Heart right ventricle (tissue), 16 donors: ENCODE measurements around the gene CBLIF. TPM values are rescaled to one million over a fixed set of nuclear protein-coding genes. Genes with fewer than 3 reads are reported as not detected.

Experiments used
- ATAC-seq, 8 donors: fragments of 200-7000 bp; cut with Tn5 transposase; one replicate each; pipeline ENCODE4 v1.9.1; 2020; ENCODE audit warnings: mild to moderate bottlenecking in 8 of 8, moderate library complexity in 8 of 8, moderate number of reproducible peaks in 1 of 8
- DNase-seq, 2 donors: peaks; one replicate each; pipeline ENCODE4 v3.0.0-alpha.2; 2020
- H3K27ac ChIP-seq, 10 donors: fragments of 200-600 bp; sonication (generic) in 2 of 10; one replicate each; pipeline versions ENCODE4 v1.5.0 to v1.8.0; 2020 to 2022; ENCODE audit warnings: mild to moderate bottlenecking in 3 of 10
- H3K27me3 ChIP-seq, 7 donors: fragments of 200-600 bp; one replicate each; pipeline ENCODE4 v1.8.0; 2021 to 2022; ENCODE audit warnings: mild to moderate bottlenecking in 2 of 7
- H3K36me3 ChIP-seq, 9 donors: fragments of 200-600 bp; sonication (generic) in 1 of 9; one replicate each; pipeline versions ENCODE4 v1.5.0 to v1.8.0; 2020 to 2022; ENCODE audit warnings: mild to moderate bottlenecking in 2 of 9
- H3K4me1 ChIP-seq, 9 donors: fragments of 200-600 bp; sonication (generic) in 1 of 9; one replicate each; pipeline versions ENCODE4 v1.5.0 to v1.8.0; 2020 to 2022; ENCODE audit warnings: mild to moderate bottlenecking in 4 of 9
- H3K4me3 ChIP-seq, 10 donors: fragments of 200-600 bp; sonication (generic) in 2 of 10; one replicate each; pipeline versions ENCODE4 v1.5.0 to v1.8.0; 2020 to 2022; ENCODE audit warnings: mild to moderate bottlenecking in 7 of 10, moderate library complexity in 2 of 10
- H3K9me3 ChIP-seq, 11 donors: fragments of 200-600 bp in 10 of 11; sonication (generic) in 2 of 11; one replicate each; pipeline versions ENCODE4 v1.5.0 to v1.8.0; 2013 to 2022; ENCODE audit warnings: mild to moderate bottlenecking in 2 of 11, control low read depth in 1 of 11, moderate library complexity in 1 of 11
- WGBS, 2 donors: extraction: QIAGEN DNeasy Blood & Tissue Kit; methylation state at CpG; one replicate each; pipeline ENCODE4 v1.1.7; 2013; ENCODE audit warnings: inconsistent platforms in 1 of 2; 5-methylcytosine and 5-hydroxymethylcytosine counted together
- intact Hi-C, 10 donors: fragments of 100-400 bp; cut with DNase I; formaldehyde crosslinking; loops; one replicate each; pipeline versions ENCODE4 v1.11.1 to v1.14.2; 2022
- polyA plus RNA-seq, 2 donors: library from polyadenylated mRNA; stranded (reverse); fragments of 200-250 nt; gene quantifications; one replicate each; pipeline ENCODE4 v1.2.3, GENCODE V29; 2013
- total RNA-seq, 10 donors: library from RNA; stranded (reverse); fragmentation: NEBNext Ultra II Directional in 3 of 10; extraction: Animal tissue kit (Norgen Biotek cat#: 25700) in 3 of 10; gene quantifications; one replicate each; pipeline versions ENCODE4 v1.2.1 to v1.2.4, GENCODE V29; 2021 to 2023
- TF ChIP-seq, protein P1 (sequence below), 9 donors: fragments of 200-600 bp; sonication (generic) in 2 of 9; IDR thresholded peaks; one replicate each; pipeline versions ENCODE4 v1.5.0 to v1.8.0; 2021 to 2022; ENCODE audit warnings: antibody characterized with exemption in 9 of 9, mild to moderate bottlenecking in 5 of 9, moderate library complexity in 1 of 9
- donor health status: Arrhythmogenic right ventricular cardiomyopathy.
- donor health status: ischemic (EF 13 %, LVEDD 7.1; RV severe dilation, severe dysfunction).
- donor health status: healthy with polysubstance abuse.
- donor health status: DM: no; HTN: yes; CAD: no.
- donor health status: DM: no; HTN: no; CAD: no.
- donor health status: ischemic (EF 25% LVEDD 6.9; RV normal size, moderate dysfunction).
- donor health status: ischemic (EF 25% LVEDD 5.7; RV mildly dilated, moderate dysfunction).
- donor health status: healthy.
- donor health status: DM: yes; HTN: yes; CAD: no.
- donor health status: Ischemic cardiomyopathy.
- donor health status: ischemic (EF 35%, LVEDD 5.7; RV mildly dilated, moderate dysfunction).
- donor health status: nonischemic (EF 11% LVEDD 7.7; RV severe dilation, severe dysfunction).
- donor health status: DM: yes; HTN: yes; CAD: no.
- donor health status: PGD.
- donor health status: ischemic (EF 29% LVEDD 5.4; RV normal size, mild dysfunction).
- donor health status: nonischemic (EF 23%, LVEDD 6.1; RV moderate dilation, normal function).

The CBLIF gene
- total and polyA plus RNA-seq, 12 donors, result not detected

DNA sequence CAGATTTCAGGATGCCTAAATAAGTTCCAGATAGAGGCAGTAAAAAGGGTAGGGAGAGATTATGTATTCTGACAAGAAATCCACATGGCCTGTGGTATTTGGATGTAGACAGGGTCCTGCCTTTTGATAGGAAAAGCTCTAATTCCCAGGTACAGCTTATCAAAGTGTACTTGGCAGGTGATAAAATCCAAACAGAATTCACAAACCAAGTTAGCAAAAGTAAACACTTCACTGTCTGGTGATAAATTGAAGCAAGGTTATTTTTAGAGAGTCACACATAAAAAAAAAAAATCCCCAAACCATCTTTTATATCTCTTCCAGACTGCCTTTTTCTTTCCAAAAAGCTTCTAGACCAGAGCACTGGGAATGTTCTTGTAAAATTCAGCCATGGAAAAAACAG lies 5.7 kb downstream of the CBLIF start:
- no peak overlapping the region for H3K4me3 ChIP-seq
- intact Hi-C loops, result loop anchor here in 1 of 10 donors (10.0 kb wide), 1 partner anchor 295 kb away; no protein-coding TSS in a partner anchor
- H3K4me1 ChIP-seq, result no peaks in the 10 kb centered on the region
- DNase-seq, result no peak
- H3K27me3 ChIP-seq, result no peaks in the 10 kb centered on the region
- no peaks in the 10 kb centered on the region for H3K36me3 ChIP-seq
- no peak overlapping the region for H3K27ac ChIP-seq
- no peak for ATAC-seq
- no peaks in the 10 kb centered on the region for H3K9me3 ChIP-seq
- TF ChIP-seq, protein P1, sequence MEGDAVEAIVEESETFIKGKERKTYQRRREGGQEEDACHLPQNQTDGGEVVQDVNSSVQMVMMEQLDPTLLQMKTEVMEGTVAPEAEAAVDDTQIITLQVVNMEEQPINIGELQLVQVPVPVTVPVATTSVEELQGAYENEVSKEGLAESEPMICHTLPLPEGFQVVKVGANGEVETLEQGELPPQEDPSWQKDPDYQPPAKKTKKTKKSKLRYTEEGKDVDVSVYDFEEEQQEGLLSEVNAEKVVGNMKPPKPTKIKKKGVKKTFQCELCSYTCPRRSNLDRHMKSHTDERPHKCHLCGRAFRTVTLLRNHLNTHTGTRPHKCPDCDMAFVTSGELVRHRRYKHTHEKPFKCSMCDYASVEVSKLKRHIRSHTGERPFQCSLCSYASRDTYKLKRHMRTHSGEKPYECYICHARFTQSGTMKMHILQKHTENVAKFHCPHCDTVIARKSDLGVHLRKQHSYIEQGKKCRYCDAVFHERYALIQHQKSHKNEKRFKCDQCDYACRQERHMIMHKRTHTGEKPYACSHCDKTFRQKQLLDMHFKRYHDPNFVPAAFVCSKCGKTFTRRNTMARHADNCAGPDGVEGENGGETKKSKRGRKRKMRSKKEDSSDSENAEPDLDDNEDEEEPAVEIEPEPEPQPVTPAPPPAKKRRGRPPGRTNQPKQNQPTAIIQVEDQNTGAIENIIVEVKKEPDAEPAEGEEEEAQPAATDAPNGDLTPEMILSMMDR (IDR thresholded peaks at IDR 0.05), result no peak

DNA sequence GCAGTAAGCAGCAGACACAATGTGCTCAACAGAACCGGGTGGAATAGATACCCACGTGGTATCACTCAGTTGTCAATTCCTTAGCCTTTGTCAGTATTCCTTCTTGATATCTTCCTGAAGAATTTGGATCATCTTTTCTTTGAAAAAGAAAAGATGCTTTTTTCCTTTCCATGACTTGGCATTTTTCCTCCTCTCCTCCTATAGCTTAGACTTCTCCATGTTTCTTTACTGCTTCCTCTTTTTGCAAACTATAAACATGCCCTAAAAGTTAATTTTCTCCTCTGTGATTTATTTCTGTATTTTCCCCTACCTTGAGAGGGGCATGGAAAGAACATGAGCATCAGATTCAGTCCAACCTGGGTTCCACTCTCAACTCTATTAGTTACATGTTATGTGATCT lies 11.7 kb downstream of the CBLIF start:
- H3K27ac ChIP-seq, result no peak overlapping the region
- H3K27me3 ChIP-seq, result no peaks in the 10 kb centered on the region
- H3K4me1 ChIP-seq, result no peaks in the 10 kb centered on the region
- H3K36me3 ChIP-seq, result no peaks in the 10 kb centered on the region
- DNase-seq (no peak), ATAC-seq (no peak)
- no peak overlapping the region for H3K4me3 ChIP-seq
- WGBS, 2 donors, result 76 to 77% methylated on average over 2 of the region's 2 CpGs
- intact Hi-C loops, result loop anchor here in 2 of 10 donors (5.0 to 10.0 kb wide), 2 partner anchors 299 to 301 kb away; no protein-coding TSS in a partner anchor
- TF ChIP-seq, protein P1 (IDR thresholded peaks at IDR 0.05), result no peak
- H3K9me3 ChIP-seq, result no peaks in the 10 kb centered on the region

DNA sequence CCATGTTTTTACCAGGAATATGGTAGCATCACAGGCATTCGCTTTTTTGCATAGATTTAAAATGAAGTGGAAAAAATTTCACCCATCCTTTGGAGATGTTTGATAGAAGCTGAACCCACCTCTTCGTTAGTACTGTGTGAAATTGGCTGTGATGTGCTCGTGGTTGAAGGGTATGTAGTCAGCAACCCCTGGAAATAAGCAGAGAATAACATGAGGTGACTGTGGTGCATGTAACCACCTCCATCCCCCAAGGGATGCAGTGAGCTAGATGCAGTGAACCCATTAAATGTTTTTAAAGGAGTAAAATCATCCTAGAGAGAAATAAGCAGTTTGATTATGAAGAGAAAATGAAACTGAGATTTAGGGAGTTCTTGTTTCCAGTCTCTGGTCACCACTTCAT lies 15.9 kb downstream of the CBLIF start:
- Histone ChIP-seq H3K9me3 (no peaks in the 10 kb centered on the region), H3K27ac (no peak overlapping the region), H3K36me3 (no peaks in the 10 kb centered on the region), H3K4me1 (no peaks in the 10 kb centered on the region), H3K27me3 (no peaks in the 10 kb centered on the region), H3K4me3 (no peak overlapping the region)
- WGBS, 2 donors, result 81 to 85% methylated on average over 3 of the region's 3 CpGs
- TF ChIP-seq, protein P1 (IDR thresholded peaks at IDR 0.05), result no peak
- ATAC-seq (no peak), DNase-seq (no peak)
- intact Hi-C loops, result loop anchor here in 6 of 10 donors (10.0 kb wide), 6 partner anchors 65 to 435 kb away; no protein-coding TSS in a partner anchor

DNA sequence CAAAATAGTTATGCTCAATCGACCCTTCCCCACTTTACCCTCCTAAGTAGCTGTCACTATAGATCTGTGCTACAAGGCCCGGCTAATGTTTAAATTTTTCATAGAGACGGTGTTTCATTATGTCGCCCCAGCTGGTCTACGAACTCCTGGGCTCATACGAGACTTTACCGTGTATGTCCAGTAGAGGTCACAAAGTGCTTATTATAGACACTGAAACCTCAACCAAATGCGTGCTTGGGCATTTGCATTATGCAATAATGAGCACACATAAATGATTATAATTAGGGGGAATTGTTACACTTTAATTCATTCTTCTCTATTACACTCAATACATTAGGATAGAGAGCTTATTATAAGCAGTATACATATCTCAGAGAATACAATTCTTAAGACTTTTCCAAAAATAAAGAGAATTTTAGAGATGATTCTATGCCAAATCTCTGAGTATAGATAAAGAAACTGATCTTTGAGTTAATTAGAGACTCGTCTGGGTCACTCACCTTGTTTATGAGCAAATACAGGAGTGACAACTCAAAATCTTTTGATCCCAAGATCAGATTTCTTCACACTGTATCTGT lies 22.2 kb downstream of the CBLIF start:
- intact Hi-C loops, result loop anchor here in 9 of 10 donors (1.0 to 10.0 kb wide), 13 partner anchors 72 to 442 kb away; no protein-coding TSS in a partner anchor
- TF ChIP-seq, protein P1 (IDR thresholded peaks at IDR 0.05), result peak; percentile 26 to 79 (median 63)

More for the DNA sequence above, 22.2 kb downstream of the CBLIF start:
- ATAC-seq (peak in 6 of 8 donors; percentile 72 to 86 (median 74)), DNase-seq (peak in 1 of 2 donors; percentile 52)
- Histone ChIP-seq H3K4me1 (peaks cover 0 to 6% (median 0%) of the 10 kb centered on the region in 9 donors), H3K36me3 (no peaks in the 10 kb centered on the region), H3K27ac (no peak overlapping the region), H3K4me3 (no peak overlapping the region), H3K27me3 (no peaks in the 10 kb centered on the region), H3K9me3 (no peaks in the 10 kb centered on the region)
- 4 to 8% methylated on average over 9 of the region's 9 CpGs for WGBS, 2 donors
